OCI-LY1 (cell line): ENCODE measurements around the gene NEDD4L.

Source experiments
- H2AFZ ChIP-seq: fragments of 200-600 bp; sonication (generic), shearing (Covaris generic); 2 replicates; pipeline ENCODE4 v1.6.0; 2014; ENCODE audit warnings: antibody characterized with exemption, mild to moderate bottlenecking, low read length
- H3F3A ChIP-seq: fragments of 200-600 bp; sonication (generic), shearing (Covaris generic); 2 replicates; pipeline ENCODE4 v1.6.0; 2014; ENCODE audit warnings: mild to moderate bottlenecking, antibody characterized with exemption, low read length, moderate library complexity; ENCODE audit not compliant: insufficient read depth
- H3K27ac ChIP-seq: fragments of 200-600 bp; sonication (generic); 2 replicates; pipeline ENCODE4 v1.5.1; 2014; ENCODE audit warnings: low read length, mixed run types, mild to moderate bottlenecking, low read depth; ENCODE audit not compliant: poor library complexity, severe bottlenecking
- H3K27me3 ChIP-seq: fragments of 200-600 bp; sonication (generic); 2 replicates; pipeline ENCODE4 v1.6.0; 2014; ENCODE audit warnings: antibody characterized with exemption, mild to moderate bottlenecking, low read length, moderate library complexity; ENCODE audit not compliant: insufficient read depth
- H3K36me3 ChIP-seq: fragments of 200-600 bp; sonication (generic); 2 replicates; pipeline ENCODE4 v1.6.1; 2014; ENCODE audit warnings: mild to moderate bottlenecking, antibody characterized with exemption, low read length, moderate library complexity, mixed read lengths; ENCODE audit not compliant: insufficient read depth
- H3K4me1 ChIP-seq: fragments of 200-600 bp; sonication (generic); 2 replicates; pipeline ENCODE4 v1.5.1; 2014; ENCODE audit warnings: mild to moderate bottlenecking, low read length, moderate library complexity; ENCODE audit not compliant: insufficient read depth, severe bottlenecking
- H3K4me2 ChIP-seq: fragments of 200-600 bp; sonication (generic), shearing (Covaris generic); 2 replicates; pipeline ENCODE4 v1.6.1; 2014; ENCODE audit warnings: low read length
- H3K4me3 ChIP-seq: fragments of 200-600 bp; sonication (generic); 2 replicates; pipeline ENCODE4 v1.5.1; 2014; ENCODE audit warnings: low read length, low read depth, mild to moderate bottlenecking, mixed read lengths; ENCODE audit not compliant: poor library complexity, severe bottlenecking
- H3K79me2 ChIP-seq: fragments of 200-600 bp; shearing (Covaris generic); 2 replicates; pipeline ENCODE4 v1.6.1; 2016; ENCODE audit warnings: mixed run types, low read length, mixed read lengths; ENCODE audit not compliant: insufficient read depth
- H3K9ac ChIP-seq: fragments of 200-600 bp; sonication (generic), shearing (Covaris generic); 2 replicates; pipeline ENCODE4 v1.6.1; 2014; ENCODE audit warnings: mild to moderate bottlenecking, low read length, mixed read lengths
- H3K9me2 ChIP-seq: fragments of 200-600 bp; sonication (generic), shearing (Covaris generic); 2 replicates; pipeline ENCODE4 v1.6.1; 2014; ENCODE audit warnings: low read depth, mild to moderate bottlenecking, low read length, mixed read lengths
- H3K9me3 ChIP-seq: fragments of 200-600 bp; shearing (Covaris generic); 2 replicates; pipeline ENCODE4 v1.6.1; 2014; ENCODE audit warnings: low read length, mixed read lengths
- H4K20me1 ChIP-seq: fragments of 200-600 bp; sonication (generic), shearing (Covaris generic); 2 replicates; pipeline ENCODE4 v1.6.0; 2016; ENCODE audit warnings: mild to moderate bottlenecking, low read length; ENCODE audit not compliant: insufficient read depth
- EZH2 ChIP-seq: fragments of 200-600 bp; sonication (generic), shearing (Covaris generic); IDR thresholded peaks from 2 replicates; pipeline ENCODE4 v1.8.0; 2017; ENCODE audit warnings: borderline replicate concordance, mixed run types, mild to moderate bottlenecking, antibody characterized with exemption, low read length, moderate library complexity, mixed read lengths
- TF ChIP-seq, protein P1 (sequence below): fragments of 200-600 bp; sonication (generic), shearing (Covaris generic); IDR thresholded peaks from 2 replicates; pipeline ENCODE4 v1.5.1; 2017; ENCODE audit warnings: mild to moderate bottlenecking, antibody characterized with exemption, low read length, moderate library complexity, mixed read lengths

The NEDD4L gene

GRCh38 chr18:58096658-58097057 lies 52.6 kb downstream of the NEDD4L start:
- Histone ChIP-seq H3K9me3 (no peaks in the 10 kb centered on the region), H3K79me2 (no peaks in the 10 kb centered on the region), H3K4me2 (no peak overlapping the region), H2AFZ (no peak overlapping the region), H3K9me2 (no peaks in the 10 kb centered on the region), H3K4me1 (peaks cover 16% of the 10 kb centered on the region), H3K27ac (no peak overlapping the region), H4K20me1 (no peaks in the 10 kb centered on the region), H3K27me3 (0 out of 2 replicates have a peak, but pooled peaks cover 3% of the 10 kb centered on the region), H3K9ac (no peak overlapping the region), H3F3A (no peaks in the 10 kb centered on the region), H3K4me3 (no peak overlapping the region), H3K36me3 (no peaks in the 10 kb centered on the region)
- TF ChIP-seq, protein P1, sequence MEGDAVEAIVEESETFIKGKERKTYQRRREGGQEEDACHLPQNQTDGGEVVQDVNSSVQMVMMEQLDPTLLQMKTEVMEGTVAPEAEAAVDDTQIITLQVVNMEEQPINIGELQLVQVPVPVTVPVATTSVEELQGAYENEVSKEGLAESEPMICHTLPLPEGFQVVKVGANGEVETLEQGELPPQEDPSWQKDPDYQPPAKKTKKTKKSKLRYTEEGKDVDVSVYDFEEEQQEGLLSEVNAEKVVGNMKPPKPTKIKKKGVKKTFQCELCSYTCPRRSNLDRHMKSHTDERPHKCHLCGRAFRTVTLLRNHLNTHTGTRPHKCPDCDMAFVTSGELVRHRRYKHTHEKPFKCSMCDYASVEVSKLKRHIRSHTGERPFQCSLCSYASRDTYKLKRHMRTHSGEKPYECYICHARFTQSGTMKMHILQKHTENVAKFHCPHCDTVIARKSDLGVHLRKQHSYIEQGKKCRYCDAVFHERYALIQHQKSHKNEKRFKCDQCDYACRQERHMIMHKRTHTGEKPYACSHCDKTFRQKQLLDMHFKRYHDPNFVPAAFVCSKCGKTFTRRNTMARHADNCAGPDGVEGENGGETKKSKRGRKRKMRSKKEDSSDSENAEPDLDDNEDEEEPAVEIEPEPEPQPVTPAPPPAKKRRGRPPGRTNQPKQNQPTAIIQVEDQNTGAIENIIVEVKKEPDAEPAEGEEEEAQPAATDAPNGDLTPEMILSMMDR: no peak
- no peak for TF ChIP-seq EZH2

- Histone ChIP-seq H3K4me2 (no peak overlapping the region), H3K4me1 (peaks cover 22% of the 10 kb centered on the region)
These were observed 53.3 kb downstream of the NEDD4L start for GRCh38 chr18:58097121-58097906.

GRCh38 chr18:58097907-58098166 lies 53.8 kb downstream of the NEDD4L start:
- no peak overlapping the region for H3K27ac ChIP-seq

More at GRCh38 chr18:58097121-58097906, 53.3 kb downstream of the NEDD4L start:
- no peak overlapping the region for H3K4me3 ChIP-seq
- H2AFZ ChIP-seq: no peak overlapping the region
- 0 out of 2 replicates have a peak, but pooled peaks cover 3% of the 10 kb centered on the region for H3K27me3 ChIP-seq
- H3K9ac ChIP-seq: no peak overlapping the region
- no peaks in the 10 kb centered on the region for H3K9me3 ChIP-seq
- H4K20me1 ChIP-seq: no peaks in the 10 kb centered on the region
- H3K36me3 ChIP-seq: no peaks in the 10 kb centered on the region
- H3K9me2 ChIP-seq: no peaks in the 10 kb centered on the region
- no peaks in the 10 kb centered on the region for H3F3A ChIP-seq
- H3K27ac ChIP-seq: no peak overlapping the region
- TF ChIP-seq, protein P1: no peak
- no peak for TF ChIP-seq EZH2
- no peaks in the 10 kb centered on the region for H3K79me2 ChIP-seq

More at GRCh38 chr18:58097907-58098166, 53.8 kb downstream of the NEDD4L start:
- H3K79me2 ChIP-seq: no peaks in the 10 kb centered on the region
- no peaks in the 10 kb centered on the region for H3K9me2 ChIP-seq
- no peak overlapping the region for H2AFZ ChIP-seq
- H3K9ac ChIP-seq: no peak overlapping the region
- no peaks in the 10 kb centered on the region for H3K36me3 ChIP-seq
- 0 out of 2 replicates have a peak, but pooled peaks cover 3% of the 10 kb centered on the region for H3K27me3 ChIP-seq
- H3K4me1 ChIP-seq: peaks cover 25% of the 10 kb centered on the region
- H3F3A ChIP-seq: no peaks in the 10 kb centered on the region
- TF ChIP-seq, protein P1: no peak
- TF ChIP-seq EZH2: no peak
- H4K20me1 ChIP-seq: no peaks in the 10 kb centered on the region
- H3K9me3 ChIP-seq: no peaks in the 10 kb centered on the region
- H3K4me2 ChIP-seq: no peak overlapping the region
- H3K4me3 ChIP-seq: no peak overlapping the region
